Measurements from ENCODE around the gene PHRF1.
A peak's percentile ranks its signal among the peaks of the same experiment; 100 is the strongest.
"Not testable (repeated sequence)": the region's sequence is repeated elsewhere in the genome, so short reads cannot be mapped to it uniquely, and the experiment has no call there.

Gene PHRF1

GRCh38 chr11:573146-573759, 3.0 kb upstream of the PHRF1 start:
- DNase-seq, result no peak

DNA sequence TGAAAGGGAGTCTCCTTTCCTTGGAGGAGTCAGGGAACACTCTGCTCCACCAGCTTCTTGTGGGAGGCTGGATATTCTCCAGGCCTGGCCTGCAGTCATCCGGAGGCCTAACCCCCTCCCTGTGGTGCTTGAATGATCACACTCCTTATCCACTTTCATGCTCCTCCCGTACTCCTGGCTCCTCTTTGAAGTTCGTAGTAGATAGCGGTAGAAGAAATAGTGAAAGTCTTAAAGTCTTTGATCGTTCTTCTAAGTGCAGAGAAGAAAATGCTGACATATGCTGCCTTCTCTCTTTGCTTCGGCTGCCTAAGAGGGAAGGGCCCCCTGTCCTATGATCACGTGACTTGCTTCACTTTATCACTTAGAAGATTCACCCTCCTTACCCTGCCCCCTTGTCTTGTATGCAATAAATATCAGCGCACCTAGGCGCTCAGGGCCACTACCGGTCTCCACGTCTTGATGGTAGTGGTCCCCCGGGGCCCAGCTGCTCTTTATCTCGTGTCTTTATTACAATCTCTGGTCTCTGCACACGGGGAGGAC, 2.2 kb upstream of the PHRF1 start:
- DNase-seq, result not testable (repeated sequence)

DNA sequence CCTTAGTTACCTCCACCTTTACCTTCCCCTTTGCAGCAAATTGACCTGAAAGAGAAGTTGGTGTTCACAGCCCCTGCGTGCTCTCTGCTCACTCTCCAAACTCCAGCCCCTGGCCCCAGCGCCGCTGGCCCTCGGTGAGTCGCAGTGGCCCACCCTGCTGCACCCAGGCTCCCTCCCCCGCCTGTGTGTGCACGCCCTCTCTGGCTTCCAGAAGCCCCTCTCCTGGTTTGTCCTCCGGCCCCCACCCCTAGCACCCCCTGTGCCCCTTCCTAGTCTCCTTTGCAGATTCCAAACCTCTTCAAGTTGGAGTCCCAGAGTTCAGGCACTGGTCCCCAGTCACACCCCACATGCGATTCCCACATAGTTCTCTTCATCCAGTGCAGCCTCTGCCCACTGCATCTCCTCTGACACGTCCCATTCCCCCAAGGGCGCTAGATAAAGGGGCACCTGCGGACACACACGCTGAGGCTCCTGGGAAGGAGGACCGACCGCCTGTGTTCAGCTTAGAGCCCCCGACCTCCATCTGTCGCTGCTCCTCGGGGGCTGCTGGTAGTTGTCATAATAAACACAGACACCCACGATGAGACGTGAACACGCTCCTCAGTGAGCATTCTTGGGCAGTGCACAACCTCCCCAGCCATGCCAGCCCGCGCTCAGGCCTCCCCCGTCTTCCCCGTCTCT, 1.5 kb upstream of the PHRF1 start:
- DNase-seq, result no peak

DNA sequence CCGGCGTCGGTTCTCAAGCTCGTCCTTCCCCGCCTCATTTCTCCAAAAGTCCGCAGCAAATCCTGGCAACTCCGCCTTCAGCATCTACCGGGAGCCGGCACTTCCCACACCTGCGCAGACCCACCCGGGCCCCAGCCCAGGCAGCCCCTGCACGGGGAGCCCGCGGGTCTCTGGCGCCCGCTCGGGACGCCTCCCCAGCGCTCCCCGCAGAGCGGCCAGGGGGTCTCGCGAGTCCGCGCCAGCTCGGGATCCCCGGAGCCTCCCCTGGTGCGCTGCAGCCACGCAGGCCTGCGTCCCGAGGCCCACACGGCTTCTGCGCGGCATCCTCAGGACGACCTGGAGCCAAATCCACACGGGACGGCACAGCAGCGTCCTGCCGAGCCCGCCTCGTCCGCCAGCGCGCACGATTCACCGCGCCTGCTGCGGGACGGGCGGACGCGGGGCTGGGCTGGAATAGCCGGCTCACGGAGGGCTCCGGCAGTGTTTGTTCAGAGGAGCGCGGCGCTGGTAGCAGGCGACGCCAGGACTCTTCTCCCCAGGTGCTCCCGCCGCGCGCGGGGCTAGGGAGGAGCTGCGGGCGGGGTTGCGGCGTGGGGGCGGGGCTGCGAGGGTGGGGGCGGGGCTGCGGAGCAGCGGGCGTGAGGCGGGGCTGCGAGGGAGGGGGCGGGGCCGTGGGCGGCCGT, 816 bp upstream of the PHRF1 start:
- DNase-seq, result peak in 1 of 56 donors; percentile 61

- DNase-seq, result no peak
Observed at GRCh38 chr11:576811-577610, 741 bp downstream of the PHRF1 start.

DNA sequence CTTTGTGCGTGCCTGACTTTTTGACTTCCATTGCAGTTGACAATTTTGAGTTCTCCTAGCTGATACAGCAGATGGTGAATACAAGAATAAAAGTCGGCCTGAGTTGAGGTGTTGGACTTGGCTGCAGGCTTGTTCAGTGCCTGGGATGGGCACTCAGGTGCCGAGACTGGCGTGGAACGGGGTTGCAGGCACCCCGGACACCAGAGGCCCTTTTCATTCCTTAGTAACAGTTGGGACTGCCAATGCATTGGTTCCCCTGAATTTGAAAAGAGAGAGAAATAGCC, 1.3 kb downstream of the PHRF1 start:
- no peak for DNase-seq

- DNase-seq, result no peak
Observed at GRCh38 chr11:578276-579035, 2.2 kb downstream of the PHRF1 start.

DNA sequence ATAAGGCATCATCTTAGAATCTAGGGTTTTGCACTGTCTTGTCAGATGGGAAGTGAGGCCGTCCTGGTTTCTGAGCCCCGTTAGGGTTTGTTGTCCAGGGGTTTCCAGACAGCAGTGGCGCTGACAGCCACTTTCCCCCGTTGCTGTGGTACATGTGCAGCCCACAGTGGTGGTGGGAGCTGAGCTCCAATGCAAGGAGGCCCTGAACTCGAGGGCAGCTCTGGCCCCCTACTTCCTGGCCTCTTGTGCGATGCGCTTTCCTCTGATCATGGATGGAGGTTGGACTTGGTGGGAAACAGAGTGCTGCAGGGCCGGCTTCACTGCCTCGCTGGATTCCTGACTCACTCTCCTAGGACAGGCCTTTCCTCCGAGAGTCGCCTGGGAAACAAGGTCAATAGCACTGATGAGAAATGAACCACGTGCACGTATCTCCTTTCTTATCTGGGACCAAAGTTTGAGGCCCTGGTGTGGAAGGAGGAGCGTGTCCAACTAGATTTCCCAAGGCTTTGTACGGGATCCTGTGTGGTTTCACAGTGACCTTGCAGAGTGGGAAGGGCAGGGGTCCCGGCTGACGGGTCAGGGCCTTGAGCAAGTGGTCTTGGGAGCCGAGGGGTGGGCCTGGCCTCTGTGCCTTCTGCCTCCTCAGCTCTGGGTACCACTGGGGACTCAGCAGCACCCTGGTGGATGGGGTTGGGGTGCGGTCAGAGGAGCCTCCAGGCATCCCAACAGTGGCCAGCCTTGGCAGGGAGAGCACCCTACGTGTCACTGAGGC, 3.7 kb downstream of the PHRF1 start:
- DNase-seq, result no peak

- DNase-seq, result no peak
Observed at GRCh38 chr11:581342-581741, 5.1 kb downstream of the PHRF1 start.

- DNase-seq, result peak in 19 of 56 donors; percentile 14 to 72 (median 41)
Observed at GRCh38 chr11:581752-582151, 5.5 kb downstream of the PHRF1 start.

DNA sequence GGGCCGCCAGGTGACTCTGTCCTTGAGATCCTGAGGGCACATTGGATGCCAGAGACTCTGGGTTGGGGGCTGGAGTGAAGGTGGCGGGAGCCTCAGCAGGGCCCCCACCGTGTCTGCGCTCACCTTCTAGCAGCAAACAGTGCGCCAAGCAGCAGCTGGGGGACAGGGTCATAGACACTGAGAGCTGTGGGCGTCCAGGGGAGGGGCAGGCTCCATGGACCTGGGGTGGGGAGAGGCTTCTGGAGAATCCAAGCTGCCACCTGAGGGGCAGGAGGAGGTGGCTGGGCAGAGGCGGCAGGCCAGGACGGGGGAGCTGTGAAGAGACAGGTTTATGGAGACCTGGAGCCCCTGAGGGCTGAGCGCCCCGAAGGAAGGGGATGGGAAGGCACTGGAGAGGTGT, 8.0 kb downstream of the PHRF1 start:
- DNase-seq, result no peak

DNA sequence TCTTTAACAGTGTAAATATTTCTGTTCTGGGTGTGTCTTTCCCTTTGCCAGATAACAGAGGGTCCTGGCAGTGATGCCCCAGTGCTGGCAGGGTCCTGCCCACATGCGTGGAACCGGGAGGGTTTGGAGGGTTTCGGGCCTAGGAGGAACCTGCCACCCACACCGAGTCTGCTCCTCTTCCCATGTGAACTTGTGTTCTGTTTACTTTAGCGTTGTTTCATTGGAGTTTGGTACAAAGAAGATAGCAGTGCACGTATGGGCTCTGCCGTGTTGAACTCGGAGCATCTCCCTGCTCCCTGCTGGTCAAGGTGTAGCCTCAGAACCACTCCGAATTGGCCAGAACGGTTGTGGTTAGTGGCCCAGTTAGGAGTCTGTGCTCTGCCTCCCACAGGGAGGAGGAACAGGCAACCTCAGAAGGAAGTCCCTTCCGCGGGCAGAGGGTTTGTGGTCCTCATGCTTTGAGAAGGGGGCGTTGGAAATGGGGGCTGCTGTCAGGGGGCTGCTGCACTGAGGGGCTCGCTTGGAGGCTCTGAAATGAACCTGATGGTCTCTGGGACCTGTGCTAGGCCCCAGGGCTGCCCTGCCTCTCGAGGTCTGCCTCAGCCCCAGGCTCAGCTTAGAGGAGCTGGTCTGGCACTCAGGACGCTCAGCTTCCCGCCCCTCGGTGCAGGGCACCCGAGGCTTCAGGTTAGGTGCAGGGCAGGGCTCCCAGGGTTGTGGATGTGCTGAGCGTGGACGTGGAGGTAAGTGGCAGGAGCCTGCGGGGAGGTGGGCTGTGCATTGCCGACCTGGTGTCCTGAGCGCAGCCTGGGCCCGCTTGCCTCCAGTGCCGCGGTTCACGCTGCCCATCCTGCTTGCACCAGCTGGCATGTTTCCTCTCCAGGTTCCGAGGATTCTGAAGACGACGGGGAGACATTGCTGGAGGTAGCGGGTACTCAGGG, 10.4 kb downstream of the PHRF1 start:
- DNase-seq, result no peak

DNA sequence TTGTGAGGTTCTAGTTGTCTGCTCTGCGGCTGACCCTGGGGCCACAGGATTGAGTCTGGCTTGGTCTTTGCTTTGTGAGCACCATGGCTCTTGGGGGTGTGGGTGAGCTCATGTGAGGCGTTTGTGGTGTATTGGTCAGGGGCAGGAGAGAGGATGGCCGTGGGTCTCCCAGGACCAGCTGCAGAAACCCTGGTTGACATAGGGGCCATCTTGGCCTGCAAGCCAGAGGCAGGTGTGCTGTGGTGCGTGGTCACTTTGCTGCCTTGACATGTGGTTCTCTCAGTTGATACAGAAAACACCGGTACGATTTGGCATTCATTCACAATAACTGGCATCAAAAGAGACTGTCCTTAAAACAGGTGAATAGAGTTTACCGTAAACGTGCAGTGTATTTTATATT, 11.3 kb downstream of the PHRF1 start:
- DNase-seq, result no peak

DNA sequence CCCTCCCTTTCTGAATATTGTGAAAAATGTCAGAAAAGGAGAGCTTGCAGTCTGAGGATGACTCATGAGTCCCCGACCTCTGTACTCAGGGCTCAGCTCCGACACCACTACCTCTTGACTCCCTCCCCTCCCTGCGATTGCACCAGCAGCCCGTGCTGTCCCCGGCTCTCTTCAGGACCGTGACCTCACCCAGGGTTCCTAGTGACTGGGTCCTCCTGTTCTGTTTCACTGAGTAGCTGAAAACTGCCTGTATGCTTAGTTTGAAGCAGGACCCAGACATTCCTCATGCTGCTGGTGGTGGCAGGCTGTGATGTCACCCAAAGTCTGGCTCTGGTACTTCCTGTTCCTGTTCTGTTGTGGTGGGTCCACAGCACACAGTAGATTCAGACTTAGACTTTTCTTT, 11.7 kb downstream of the PHRF1 start:
- no peak for DNase-seq

DNA sequence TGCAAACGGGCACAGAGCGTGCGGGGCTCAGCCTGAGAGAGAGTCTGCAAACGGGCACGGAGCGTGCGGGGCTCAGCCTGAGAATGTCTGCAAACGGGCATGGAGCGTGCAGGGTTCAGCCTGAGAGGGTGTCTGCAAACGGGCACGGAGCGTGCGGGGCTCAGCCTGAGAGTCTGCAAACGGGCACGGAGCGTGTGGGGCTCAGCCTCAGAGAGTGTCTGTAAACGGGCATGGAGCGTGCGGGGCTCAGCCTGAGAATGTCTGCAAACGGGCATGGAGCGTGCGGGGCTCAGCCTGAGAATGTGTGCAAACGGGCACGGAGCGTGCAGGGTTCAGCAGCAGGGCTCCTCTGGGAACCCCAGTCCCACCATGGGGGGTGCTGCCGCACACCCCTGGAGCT, 13.5 kb downstream of the PHRF1 start:
- no peak for DNase-seq

GRCh38 chr11:590997-591396, 14.7 kb downstream of the PHRF1 start:
- DNase-seq, result peak in 3 of 56 donors; percentile 20 to 47 (median 30)

GRCh38 chr11:592501-592900, 16.2 kb downstream of the PHRF1 start:
- no peak for DNase-seq

- no peak for DNase-seq
Observed at GRCh38 chr11:592918-593317, 16.6 kb downstream of the PHRF1 start.

GRCh38 chr11:593347-593746, 17.1 kb downstream of the PHRF1 start:
- no peak for DNase-seq

All from nucleus accumbens (tissue), 56 donors.